ENCODE results near the gene LRMDA.

DNA sequence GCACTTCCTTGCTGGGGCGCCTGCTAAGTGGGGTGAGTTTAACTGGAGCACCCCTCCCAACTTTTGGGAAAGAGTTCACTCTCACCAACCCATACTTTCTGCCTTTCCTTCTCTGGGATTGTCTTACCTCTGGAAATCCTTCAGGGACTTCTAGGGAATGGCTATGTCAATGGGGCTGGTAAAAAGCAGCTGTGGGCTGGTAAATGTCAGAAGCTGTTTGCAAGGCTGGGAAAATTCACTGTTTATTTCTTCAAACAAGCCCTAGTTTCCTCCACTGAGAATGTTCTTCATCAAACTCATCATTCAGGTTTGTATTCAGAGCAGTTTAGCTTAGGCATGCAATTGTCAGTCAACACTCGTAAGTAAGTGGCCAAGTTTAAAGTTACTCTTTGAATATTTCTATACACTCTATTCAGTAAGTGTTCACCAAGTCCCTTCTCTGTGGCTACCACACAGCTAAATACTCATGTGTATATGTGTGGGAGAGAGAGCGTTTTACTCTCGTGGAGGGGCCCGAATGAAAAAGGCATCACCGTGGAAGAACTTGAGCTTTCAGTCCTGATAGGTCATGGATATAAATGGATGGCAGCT, 654.8 kb downstream of the LRMDA start:
- no peak for TF ChIP-seq EZH2 (IDR thresholded peaks at IDR 0.05; ENCODE audit: borderline replicate concordance, insufficient read depth, low read depth, low read length, poor library complexity, severe bottlenecking)
- TF ChIP-seq CTCF (IDR thresholded peaks at IDR 0.05), result no peak
